ENCODE measurements around the gene TRPC4AP. TPM values are rescaled to one million over a fixed set of nuclear protein-coding genes. Genes with fewer than 3 reads are reported as not detected.

TRPC4AP gene
- total RNA-seq, 2 donors from 2014 or later = 65.4 to 76.6 TPM

- intact Hi-C loops (cut with DNase I) = no loop called here
- Histone ChIP-seq H3K27me3 (replicated peaks; ENCODE audit: insufficient read depth) (no peaks in the 10 kb centered on the region), H3K4me1 (replicated peaks) (no peaks in the 10 kb centered on the region), H3K4me3 (no peak overlapping the region), H3K27ac (no peak overlapping the region), H3K9me3 (no peaks in the 10 kb centered on the region), H3K36me3 (peaks cover 14 to 63% of the 10 kb centered on the region in 2 donors)
- TF ChIP-seq CTCF (IDR thresholded peaks at IDR 0.05) = no peak
- TF ChIP-seq POLR2AphosphoS5 (IDR thresholded peaks at IDR 0.05) = no peak
- TF ChIP-seq POLR2A (IDR thresholded peaks at IDR 0.05) = no peak
- DNase-seq (ENCODE audit: low spot score) = no peak
- WGBS = 85% methylated on average over 18 of the region's 18 CpGs
Observed at GRCh38 chr20:35004051-35004725, 88.4 kb downstream of the TRPC4AP start.

GRCh38 chr20:35003211-35004031, 89.2 kb downstream of the TRPC4AP start:
- no peak overlapping the region for H3K27ac ChIP-seq
- intact Hi-C loops (cut with DNase I) = no loop called here
- no peak for DNase-seq (ENCODE audit: low spot score)
- no peaks in the 10 kb centered on the region for H3K9me3 ChIP-seq
- no peak overlapping the region for H3K4me3 ChIP-seq
- no peaks in the 10 kb centered on the region for H3K4me1 ChIP-seq (replicated peaks)
- H3K36me3 ChIP-seq = peaks cover 14 to 62% of the 10 kb centered on the region in 2 donors
- WGBS = 92% methylated on average over 25 of the region's 25 CpGs
- TF ChIP-seq POLR2AphosphoS5 (IDR thresholded peaks at IDR 0.05) = no peak
- no peak for TF ChIP-seq POLR2A (IDR thresholded peaks at IDR 0.05)
- TF ChIP-seq CTCF (IDR thresholded peaks at IDR 0.05) = no peak
- H3K27me3 ChIP-seq (replicated peaks; ENCODE audit: insufficient read depth) = no peaks in the 10 kb centered on the region

GRCh38 chr20:35002426-35003210, 90.0 kb downstream of the TRPC4AP start:
- H3K36me3 ChIP-seq = peaks cover 14 to 60% of the 10 kb centered on the region in 2 donors
- no peak for DNase-seq (ENCODE audit: low spot score)
- no peaks in the 10 kb centered on the region for H3K9me3 ChIP-seq
- H3K27me3 ChIP-seq (replicated peaks; ENCODE audit: insufficient read depth) = no peaks in the 10 kb centered on the region
- no peak overlapping the region for H3K27ac ChIP-seq
- TF ChIP-seq POLR2A (IDR thresholded peaks at IDR 0.05) (no peak), POLR2AphosphoS5 (IDR thresholded peaks at IDR 0.05) (no peak), CTCF (IDR thresholded peaks at IDR 0.05) (no peak)
- intact Hi-C loops (cut with DNase I) = no loop called here
- H3K4me1 ChIP-seq (replicated peaks) = peaks cover under 1% of the 10 kb centered on the region
- no peak overlapping the region for H3K4me3 ChIP-seq
- WGBS = 90% methylated on average over 10 of the region's 10 CpGs

- no peak for DNase-seq (ENCODE audit: low spot score)
Observed at GRCh38 chr20:35001596-35002362, 90.8 kb downstream of the TRPC4AP start.

More at GRCh38 chr20:35001596-35002362, 90.8 kb downstream of the TRPC4AP start:
- H3K9me3 ChIP-seq = no peaks in the 10 kb centered on the region
- H3K36me3 ChIP-seq = peaks cover 12 to 57% of the 10 kb centered on the region in 2 donors
- WGBS = 90% methylated on average over 15 of the region's 15 CpGs
- TF ChIP-seq POLR2AphosphoS5 (IDR thresholded peaks at IDR 0.05) (no peak), POLR2A (IDR thresholded peaks at IDR 0.05) (no peak), CTCF (IDR thresholded peaks at IDR 0.05) (no peak)
- H3K4me1 ChIP-seq (replicated peaks) = peaks cover 7% of the 10 kb centered on the region
- no peak overlapping the region for H3K4me3 ChIP-seq
- intact Hi-C loops (cut with DNase I) = no loop called here
- H3K27me3 ChIP-seq (replicated peaks; ENCODE audit: insufficient read depth) = no peaks in the 10 kb centered on the region
- no peak overlapping the region for H3K27ac ChIP-seq

Measured in prostate gland (tissue), 2 donors.